ENCODE results near the gene HIPK2. TPM values are rescaled to one million over a fixed set of nuclear protein-coding genes. Genes with fewer than 3 reads are reported as not detected.

HIPK2 gene
- total RNA-seq: 71.2 to 75.6 TPM (median 72.3 TPM) in 3 replicates
- long read RNA-seq, partial matches to known transcripts: 3 of 27 reads
- long read RNA-seq, other reads (novel, unspliced or antisense): 24 of 27 reads

- H3K36me3 Mint-ChIP-seq (ENCODE audit: low read depth): peaks cover 2% of the 10 kb centered on the region
- H3K4me3 Mint-ChIP-seq (ENCODE audit: unreplicated experiment): peak within 1 kb of the TSS; percentile 92
- no peaks in the 10 kb centered on the region for H3K27me3 Mint-ChIP-seq (ENCODE audit: low read depth)
- H3K4me1 Mint-ChIP-seq (ENCODE audit: low read depth): peaks cover 38% of the 10 kb centered on the region
- no peaks in the 10 kb centered on the region for H3K9me3 Mint-ChIP-seq (ENCODE audit: low read depth)
- no peak for DNase-seq (ENCODE audit: low spot score)
- peak within 1 kb of the TSS; percentile 99 for H3K27ac Mint-ChIP-seq (ENCODE audit: unreplicated experiment)
- TF ChIP-seq CTCF (IDR thresholded peaks at IDR 0.05): peak; percentile 15
Observed at GRCh38 chr7:139777948-139778841, at the start of gene HIPK2. HIPK2 (minus strand) TSS chr7:139777998; CDS start chr7:139777623, 375 bp downstream.

- no peaks in the 10 kb centered on the region for H3K27me3 Mint-ChIP-seq (ENCODE audit: low read depth)
- no peak overlapping the region for H3K4me3 Mint-ChIP-seq (ENCODE audit: unreplicated experiment)
- no peak overlapping the region for H3K27ac Mint-ChIP-seq (ENCODE audit: unreplicated experiment)
- H3K9me3 Mint-ChIP-seq (ENCODE audit: low read depth): no peaks in the 10 kb centered on the region
- no peak for DNase-seq (ENCODE audit: low spot score)
- peak; percentile 31 for TF ChIP-seq CTCF (IDR thresholded peaks at IDR 0.05)
- peaks cover 45% of the 10 kb centered on the region for H3K4me1 Mint-ChIP-seq (ENCODE audit: low read depth)
- no peaks in the 10 kb centered on the region for H3K36me3 Mint-ChIP-seq (ENCODE audit: low read depth)
Observed at GRCh38 chr7:139827042-139827441, 49.2 kb upstream of the HIPK2 start.

- peak overlapping the region; percentile 13 for H3K27ac Mint-ChIP-seq (ENCODE audit: unreplicated experiment)
- no peaks in the 10 kb centered on the region for H3K36me3 Mint-ChIP-seq (ENCODE audit: low read depth)
- no peak for DNase-seq (ENCODE audit: low spot score)
- no peak overlapping the region for H3K4me3 Mint-ChIP-seq (ENCODE audit: unreplicated experiment)
- no peaks in the 10 kb centered on the region for H3K27me3 Mint-ChIP-seq (ENCODE audit: low read depth)
- no peaks in the 10 kb centered on the region for H3K9me3 Mint-ChIP-seq (ENCODE audit: low read depth)
- peaks cover 40% of the 10 kb centered on the region for H3K4me1 Mint-ChIP-seq (ENCODE audit: low read depth)
- no peak for TF ChIP-seq CTCF (IDR thresholded peaks at IDR 0.05)
Observed at GRCh38 chr7:139825666-139826290, 48.0 kb upstream of the HIPK2 start.

- H3K27ac Mint-ChIP-seq (ENCODE audit: unreplicated experiment): no peak overlapping the region
- DNase-seq (ENCODE audit: low spot score): no peak
- H3K27me3 Mint-ChIP-seq (ENCODE audit: low read depth): no peaks in the 10 kb centered on the region
- H3K4me1 Mint-ChIP-seq (ENCODE audit: low read depth): peaks cover 23% of the 10 kb centered on the region
- TF ChIP-seq CTCF (IDR thresholded peaks at IDR 0.05): no peak
- no peak overlapping the region for H3K4me3 Mint-ChIP-seq (ENCODE audit: unreplicated experiment)
- no peaks in the 10 kb centered on the region for H3K9me3 Mint-ChIP-seq (ENCODE audit: low read depth)
- H3K36me3 Mint-ChIP-seq (ENCODE audit: low read depth): no peaks in the 10 kb centered on the region
Observed at GRCh38 chr7:139823959-139824521, 46.2 kb upstream of the HIPK2 start.

- no peak for DNase-seq (ENCODE audit: low spot score)
- H3K9me3 Mint-ChIP-seq (ENCODE audit: low read depth): no peaks in the 10 kb centered on the region
- no peak for TF ChIP-seq CTCF (IDR thresholded peaks at IDR 0.05)
- no peaks in the 10 kb centered on the region for H3K27me3 Mint-ChIP-seq (ENCODE audit: low read depth)
- no peak overlapping the region for H3K4me3 Mint-ChIP-seq (ENCODE audit: unreplicated experiment)
- H3K36me3 Mint-ChIP-seq (ENCODE audit: low read depth): no peaks in the 10 kb centered on the region
- peaks cover 18% of the 10 kb centered on the region for H3K4me1 Mint-ChIP-seq (ENCODE audit: low read depth)
- H3K27ac Mint-ChIP-seq (ENCODE audit: unreplicated experiment): no peak overlapping the region
Observed at GRCh38 chr7:139822855-139823254, 45.1 kb upstream of the HIPK2 start.
